Measurements from ENCODE around the gene GRN.

Gene GRN
- total RNA-seq = 14.7 to 24.1 reads per million in 2 donors

DNA sequence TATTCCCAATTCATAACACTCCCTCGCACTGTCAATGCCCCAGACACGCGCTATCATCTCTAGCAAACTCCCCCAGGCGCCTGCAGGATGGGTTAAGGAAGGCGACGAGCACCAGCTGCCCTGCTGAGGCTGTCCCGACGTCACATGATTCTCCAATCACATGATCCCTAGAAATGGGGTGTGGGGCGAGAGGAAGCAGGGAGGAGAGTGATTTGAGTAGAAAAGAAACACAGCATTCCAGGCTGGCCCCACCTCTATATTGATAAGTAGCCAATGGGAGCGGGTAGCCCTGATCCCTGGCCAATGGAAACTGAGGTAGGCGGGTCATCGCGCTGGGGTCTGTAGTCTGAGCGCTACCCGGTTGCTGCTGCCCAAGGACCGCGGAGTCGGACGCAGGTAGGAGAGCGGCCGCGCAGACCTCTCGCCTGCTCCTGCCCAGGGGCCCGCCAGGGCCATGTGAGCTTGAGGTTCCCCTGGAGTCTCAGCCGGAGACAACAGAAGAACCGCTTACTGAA lies at the start of gene GRN:
Gene GRN (plus strand): TSS at position 364 of the 515 bp plus-strand sequence. CDS start 3,863 bp downstream, outside the sequence.
- peak; percentile 31 for DNase-seq

DNA sequence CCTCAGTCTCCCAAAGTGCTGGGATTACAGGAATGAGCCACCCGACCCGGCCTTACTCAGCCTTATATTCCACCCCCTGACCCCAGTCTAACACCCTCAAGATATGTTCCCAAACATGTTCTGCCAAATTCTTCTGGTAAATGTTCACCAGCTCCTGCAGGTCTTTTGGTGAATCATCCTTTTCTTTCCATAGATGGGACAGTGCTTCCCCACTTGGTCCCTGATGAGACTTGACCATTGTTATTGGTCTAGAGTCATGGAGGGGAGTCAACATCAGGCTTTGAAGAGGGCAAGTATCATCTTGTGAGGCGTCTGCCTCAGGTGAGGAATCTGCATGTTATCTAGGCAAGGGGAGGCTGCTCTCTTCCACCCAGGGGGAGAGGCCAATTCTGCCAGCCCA lies 47.1 kb upstream of the GRN start:
- DNase-seq = no peak

DNA sequence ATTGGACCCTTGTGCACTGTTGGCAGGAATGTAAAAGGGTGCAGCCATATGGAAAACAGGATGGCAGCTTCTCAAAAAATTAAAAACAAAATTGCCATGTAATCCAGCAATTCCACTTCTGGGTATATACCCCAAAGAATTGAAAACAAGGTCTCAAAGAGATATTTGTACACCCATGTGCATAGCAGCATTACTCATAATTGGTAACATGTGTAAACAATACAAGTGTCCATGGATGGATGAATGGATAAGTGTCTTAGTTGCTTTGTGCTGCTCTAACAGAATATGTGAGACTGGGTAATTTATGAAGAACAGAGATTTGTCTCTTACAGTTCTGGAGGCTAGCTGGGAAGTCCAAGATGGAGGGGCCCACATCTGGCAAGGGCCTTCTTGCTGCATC lies 40.5 kb upstream of the GRN start:
- no peak for DNase-seq

DNA sequence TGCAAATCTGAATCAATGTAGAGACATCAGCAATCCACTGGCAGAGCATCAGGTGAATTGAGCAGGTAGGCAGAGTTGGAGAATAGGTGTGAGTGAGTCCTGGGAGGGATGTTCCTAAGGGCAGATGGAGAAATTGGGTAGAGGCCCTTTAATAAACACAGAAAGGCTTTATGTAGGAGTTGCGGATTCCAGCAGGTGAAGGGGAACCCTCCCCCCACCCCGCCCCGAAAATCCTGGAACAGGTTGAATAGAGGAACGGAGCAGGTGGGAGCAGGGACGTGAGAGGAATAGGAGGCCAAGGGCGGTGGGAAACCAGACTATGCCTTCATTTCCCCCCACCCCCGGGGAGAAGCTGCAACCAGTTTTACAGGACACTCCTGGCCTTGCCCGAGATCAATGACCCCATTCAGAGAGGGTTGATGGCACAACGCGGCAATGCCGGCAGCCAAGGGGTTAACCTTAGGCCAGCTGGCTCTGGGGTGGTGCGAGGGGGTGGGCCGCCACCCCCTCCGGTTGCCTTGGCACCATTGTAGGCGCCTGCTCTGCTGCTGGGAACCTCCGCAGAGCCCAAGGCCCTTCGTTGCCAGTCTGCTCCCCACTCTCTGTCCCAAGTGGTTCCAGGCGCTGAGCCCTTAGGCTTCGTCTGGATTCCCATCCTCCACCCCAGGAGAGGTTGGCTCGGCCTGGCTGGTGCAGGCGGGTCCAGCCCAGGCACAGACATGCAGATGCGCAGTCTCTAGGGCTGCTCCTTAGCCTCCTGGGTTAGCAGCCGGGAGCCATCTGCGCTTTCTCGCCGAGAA lies 37.5 kb upstream of the GRN start:
- no peak for DNase-seq

DNA sequence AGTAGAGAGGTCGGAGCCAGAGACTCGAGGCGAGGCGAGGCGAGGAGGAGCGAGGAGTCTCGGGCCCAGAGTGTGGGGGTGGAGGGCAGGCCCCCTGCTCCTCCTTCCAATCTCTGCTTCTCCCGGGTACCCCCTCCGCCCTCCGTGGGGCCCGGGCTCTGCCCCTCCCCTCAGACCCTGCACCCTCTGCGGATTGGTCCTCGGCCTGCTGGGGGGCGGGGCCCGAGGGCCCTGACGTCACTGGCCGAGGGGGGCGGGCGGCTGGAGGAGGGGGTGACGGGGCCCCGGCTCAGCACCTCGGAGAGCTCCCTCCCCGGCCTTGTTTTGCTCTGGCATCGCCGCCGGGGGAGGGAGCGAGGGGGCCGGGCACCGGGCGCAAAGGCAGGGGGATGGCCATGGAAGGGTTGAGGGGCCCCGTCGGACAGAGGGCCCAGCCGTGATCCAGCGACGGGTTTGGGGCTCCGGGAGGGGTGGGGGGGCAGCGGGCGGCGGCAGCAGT lies 36.7 kb upstream of the GRN start, which contains the start of gene RUNDC3A:
Gene RUNDC3A (plus strand): TSS at position 282 of the 499 bp plus-strand sequence. CDS start 232 bp downstream, outside the sequence.
- DNase-seq = peak; percentile 77

DNA sequence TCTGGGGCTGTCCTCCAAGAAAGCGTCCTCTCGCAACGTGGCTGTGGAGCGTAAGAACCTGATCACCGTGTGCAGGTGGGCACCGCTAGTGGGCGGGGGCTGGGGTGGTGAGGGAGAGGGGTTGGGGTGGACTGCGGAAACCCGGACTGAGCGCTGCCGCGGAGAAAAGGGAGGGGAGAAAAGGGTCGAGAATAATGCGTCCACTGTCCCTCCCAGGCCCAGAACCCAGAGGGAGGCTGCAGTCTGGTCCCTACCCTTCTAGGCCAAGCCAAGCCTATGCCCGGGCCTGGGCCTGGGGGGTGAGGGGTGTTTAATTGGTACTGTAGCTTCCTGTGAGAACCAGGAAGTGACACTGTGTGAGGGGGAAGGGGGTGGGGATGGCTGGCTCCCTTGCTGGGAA lies 36.2 kb upstream of the GRN start:
- no peak for DNase-seq

DNA sequence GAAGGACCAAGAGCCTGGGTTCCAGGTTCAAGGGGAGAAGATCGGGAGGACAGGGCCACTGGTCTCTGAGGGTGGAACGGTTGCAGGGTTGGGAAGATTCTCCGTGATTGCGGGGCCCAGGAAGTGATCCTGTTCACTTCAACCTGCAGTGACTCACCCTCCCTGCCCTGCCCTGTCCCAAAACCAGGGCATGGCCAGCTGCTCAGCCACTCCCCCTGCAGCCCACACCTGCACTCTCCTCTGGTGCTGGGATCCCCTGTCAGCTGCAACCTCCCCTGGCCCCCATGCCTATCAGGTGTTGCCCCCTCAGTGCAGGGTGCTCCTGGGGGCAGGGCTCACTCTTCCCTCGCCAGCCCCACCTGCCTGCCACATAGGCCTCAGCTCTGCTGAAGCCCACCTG lies 35.6 kb upstream of the GRN start:
- no peak for DNase-seq

DNA sequence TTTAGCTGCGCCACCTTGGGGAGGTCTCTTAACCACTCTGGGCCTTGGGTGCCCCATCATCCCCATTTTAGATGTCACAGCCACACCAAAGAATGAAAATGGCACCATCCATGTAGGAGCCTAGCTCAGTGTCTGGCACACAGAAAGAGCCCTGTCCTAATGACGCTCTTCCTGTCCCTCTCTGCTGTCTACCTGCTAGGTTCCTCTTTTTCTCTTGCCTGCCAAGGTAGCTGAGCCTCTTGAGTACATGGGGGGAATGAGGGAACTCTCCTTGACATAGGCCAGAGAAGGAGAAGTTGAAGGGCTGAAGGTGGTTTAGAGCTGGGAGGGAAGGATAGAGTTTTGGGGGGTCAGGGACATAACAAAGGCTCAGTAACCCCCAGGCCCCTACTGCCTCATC lies 34.9 kb upstream of the GRN start:
- DNase-seq = no peak

DNA sequence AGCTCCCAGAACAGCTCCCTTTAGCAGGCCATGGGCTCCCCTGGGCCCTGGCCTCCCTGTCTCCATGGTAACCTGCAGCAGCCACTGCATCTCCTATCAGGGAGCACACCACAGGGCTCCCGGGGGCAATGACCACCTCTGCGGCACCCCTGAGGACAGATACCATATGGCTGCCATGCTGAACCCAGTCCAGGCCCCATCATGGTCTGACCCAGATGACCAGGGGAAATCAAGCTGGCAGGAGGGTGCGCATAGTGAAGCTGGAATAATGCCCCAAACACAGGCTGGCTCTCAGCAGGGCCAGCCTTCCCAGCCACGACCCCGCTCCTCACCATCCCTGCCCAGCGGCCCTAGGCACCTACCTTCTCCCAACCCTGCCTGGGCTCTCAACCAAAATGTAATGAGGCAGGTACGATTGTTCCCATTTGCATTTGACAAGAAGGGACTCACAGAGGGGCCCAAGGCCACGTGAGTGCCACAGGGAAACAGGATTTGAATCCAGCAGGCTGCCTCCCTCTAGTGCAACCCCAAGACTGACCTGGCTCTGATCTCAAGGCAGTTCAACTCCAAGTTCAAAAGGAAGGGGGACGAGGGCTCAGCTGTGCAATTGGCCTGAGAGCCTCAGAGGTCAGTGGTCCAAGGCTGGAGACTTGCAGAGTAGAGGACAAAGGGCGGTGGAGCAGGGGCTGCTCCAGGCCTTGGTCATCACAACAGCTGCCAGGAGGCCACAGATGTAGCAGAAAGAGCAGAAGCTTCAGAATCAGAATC lies 34.3 kb upstream of the GRN start:
- DNase-seq = no peak

DNA sequence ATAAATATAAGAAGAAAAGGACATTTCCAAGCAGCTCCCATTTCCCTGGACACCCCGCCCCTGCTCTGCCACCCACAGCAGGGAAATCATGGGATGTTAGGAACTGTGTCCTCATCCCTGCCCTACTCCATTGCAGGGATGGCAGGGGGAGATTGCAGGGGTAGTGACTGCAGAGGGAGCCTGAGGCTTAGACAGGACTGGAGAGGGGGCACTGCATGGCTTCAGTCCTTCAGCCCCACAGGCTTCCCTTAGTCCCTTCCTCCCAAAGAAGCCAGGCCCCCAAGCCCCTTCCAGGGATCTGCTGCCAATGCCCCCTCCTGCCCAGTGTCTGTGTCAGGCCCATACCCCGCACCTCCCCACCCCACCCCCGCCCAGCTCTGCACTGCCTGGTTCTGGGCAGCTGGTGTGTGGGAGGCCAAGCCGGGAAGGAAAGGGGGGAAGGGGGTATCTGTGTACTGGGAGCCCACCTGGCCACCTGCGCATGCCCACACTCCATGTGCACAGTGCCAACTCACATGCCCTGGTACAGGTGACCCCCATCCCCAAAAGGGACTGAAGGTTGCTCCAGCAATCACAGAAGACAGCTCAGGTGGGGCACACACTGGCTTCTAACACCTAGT lies 33.4 kb upstream of the GRN start:
- no peak for DNase-seq

DNA sequence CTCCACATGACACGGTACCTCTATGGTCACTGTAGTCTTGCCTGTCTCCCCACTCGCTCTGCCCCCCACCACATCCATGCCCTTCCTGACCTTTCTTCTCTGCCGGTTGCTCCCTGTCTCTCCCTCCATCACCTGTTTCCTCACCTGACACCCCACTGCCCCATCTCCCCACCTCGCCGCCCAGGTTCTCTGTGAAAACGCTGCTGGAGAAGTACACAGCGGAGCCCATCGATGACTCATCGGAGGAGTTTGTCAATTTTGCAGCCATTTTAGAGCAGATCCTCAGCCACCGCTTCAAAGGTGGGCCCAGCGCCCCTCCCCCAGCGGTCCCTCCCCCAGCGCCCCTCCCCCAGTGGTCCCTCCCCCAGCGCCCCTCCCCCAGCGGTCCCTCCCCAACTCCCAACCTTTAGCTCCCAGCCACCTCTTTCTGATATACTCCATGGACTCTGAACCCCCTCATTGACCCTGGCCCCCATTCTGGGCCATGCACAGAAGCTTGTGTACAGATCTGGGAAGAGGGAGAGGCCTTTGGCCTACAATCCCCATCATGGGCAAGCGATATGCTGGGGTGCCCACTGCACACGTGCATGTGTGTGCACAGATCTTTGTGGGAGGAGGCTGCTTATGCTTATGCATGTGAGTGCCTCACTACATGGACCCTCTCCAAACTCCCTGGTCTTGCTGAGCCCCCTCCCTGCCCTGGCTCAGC lies 32.6 kb upstream of the GRN start:
- no peak for DNase-seq

DNA sequence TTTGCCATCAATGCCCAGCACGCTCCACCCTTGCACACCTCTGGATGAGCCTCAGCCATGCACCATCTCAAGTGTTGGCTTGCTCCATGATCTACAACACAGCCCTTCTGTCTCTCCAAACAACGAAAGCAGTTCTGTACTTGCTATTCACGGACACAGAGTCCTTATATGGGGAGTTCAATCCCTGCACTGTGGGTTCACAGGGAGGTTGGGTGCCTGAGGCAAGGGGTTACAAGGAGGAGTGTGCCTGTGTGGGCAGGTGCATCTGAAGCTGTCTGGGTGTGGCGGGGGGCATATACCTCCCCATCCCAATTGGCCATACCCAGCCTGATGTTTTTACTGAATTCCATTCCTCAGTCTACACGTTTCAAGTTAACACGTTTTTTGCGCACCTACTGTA lies 31.1 kb upstream of the GRN start:
- DNase-seq = no peak

DNA sequence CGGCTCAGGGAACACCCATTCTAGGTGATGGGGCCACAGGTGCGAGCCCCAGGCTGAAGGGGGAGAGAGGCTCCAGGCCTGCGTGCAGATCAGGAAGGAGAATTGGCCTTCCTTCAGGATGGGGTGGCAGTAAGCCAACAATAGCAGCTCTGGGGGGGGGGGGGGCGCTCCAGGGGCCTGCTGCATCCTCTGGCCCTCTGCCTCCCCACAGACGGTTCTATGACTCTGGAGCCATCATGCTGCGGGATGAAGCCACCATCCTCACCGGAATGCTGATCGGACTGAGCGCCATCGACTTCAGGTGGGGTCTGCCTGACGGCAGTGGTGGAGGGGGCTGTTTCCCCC lies 30.6 kb upstream of the GRN start:
- no peak for DNase-seq

DNA sequence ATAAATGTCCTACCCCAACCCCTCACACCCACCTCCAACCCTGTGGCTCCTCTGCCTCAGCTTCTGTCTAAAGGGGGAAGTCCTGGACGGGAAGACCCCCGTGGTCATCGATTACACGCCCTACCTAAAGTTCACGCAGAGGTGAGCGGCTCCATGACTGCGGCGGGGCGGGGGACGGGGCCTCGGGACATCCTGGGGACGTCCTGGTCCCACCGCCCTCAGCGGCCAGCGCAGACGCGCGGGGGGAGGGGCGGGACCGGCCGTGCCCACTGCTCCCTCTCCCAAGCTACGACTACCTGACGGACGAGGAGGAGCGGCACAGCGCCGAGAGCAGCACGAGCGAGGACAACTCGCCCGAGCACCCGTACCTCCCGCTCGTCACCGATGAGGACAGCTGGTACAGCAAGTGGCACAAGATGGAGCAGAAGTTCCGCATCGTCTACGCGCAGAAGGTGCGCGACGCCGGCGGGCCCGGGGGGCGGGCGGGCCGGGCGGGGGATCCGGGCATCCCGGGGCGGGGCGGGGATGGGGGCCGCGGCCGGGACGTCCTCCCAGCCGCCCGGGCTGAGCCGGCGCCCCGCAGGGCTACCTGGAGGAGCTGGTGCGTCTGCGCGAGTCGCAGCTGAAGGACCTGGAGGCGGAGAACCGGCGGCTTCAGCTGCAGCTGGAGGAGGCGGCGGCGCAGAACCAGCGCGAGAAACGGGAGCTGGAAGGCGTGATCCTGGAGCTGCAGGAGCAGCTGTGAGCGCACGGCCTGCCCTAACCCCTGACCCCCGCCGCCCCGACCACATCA lies 30.0 kb upstream of the GRN start:
- DNase-seq = no peak

DNA sequence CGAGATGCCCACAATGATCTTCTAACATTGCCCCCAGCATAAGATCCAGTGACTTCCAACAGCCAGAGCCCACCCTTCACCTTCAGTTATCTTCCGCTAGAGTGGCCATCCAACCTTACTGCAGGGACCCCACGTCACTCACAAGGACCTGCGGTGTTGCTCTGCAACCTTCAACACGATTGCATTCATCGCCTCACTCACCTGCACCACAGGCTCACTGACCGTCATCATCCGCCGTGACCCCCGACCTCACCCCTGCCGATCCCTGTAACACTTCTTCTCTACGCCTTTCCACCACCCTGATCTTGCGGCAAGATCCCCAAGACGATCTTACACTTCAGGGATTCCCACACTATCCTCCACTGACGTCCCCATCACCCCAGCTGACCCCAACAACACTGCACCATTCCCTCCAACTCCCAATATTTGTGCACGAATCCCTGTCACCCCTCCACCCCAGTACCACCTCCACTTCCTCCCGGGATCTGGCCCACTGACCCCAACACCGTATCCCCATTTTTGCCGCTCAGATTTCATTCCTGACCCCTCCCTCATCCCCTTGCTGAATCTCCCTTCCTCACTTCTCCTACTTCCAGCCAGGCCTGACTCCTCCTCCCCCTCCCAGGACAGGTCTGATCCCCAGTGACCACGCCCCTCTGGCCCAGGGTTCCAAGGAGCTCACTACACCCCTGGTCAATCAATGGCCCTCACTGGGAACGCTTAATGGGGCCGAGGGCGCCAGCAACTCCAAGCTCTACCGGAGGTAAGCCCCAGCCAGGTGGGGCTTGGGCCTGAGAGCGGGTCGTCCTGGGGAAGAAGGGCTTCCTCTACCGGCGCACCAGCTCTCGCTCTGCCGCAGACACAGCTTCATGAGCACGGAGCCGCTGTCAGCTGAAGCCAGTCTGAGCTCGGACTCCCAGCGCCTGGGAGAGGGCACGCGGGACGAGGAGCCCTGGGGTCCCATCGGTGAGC lies 29.1 kb upstream of the GRN start:
- DNase-seq = no peak

DNA sequence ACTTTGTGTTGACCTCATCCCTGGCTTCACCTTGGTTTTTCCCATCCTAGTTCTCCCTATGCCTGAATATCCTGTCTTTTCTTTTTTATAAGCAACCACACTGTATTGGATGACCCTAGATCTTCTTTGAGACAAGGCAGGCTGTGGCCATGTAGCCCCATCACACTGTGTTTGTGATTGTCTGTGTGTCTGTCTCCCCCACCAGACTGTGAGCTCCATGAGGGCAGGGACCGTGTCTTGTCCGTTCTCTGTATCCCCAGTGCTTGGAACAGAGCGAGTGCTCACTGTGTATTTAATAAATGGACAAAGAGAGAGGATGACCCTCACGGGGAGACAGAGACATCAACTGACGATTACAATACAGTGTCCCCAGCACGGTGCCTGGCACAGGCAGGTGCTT lies 27.6 kb upstream of the GRN start:
- DNase-seq = no peak

DNA sequence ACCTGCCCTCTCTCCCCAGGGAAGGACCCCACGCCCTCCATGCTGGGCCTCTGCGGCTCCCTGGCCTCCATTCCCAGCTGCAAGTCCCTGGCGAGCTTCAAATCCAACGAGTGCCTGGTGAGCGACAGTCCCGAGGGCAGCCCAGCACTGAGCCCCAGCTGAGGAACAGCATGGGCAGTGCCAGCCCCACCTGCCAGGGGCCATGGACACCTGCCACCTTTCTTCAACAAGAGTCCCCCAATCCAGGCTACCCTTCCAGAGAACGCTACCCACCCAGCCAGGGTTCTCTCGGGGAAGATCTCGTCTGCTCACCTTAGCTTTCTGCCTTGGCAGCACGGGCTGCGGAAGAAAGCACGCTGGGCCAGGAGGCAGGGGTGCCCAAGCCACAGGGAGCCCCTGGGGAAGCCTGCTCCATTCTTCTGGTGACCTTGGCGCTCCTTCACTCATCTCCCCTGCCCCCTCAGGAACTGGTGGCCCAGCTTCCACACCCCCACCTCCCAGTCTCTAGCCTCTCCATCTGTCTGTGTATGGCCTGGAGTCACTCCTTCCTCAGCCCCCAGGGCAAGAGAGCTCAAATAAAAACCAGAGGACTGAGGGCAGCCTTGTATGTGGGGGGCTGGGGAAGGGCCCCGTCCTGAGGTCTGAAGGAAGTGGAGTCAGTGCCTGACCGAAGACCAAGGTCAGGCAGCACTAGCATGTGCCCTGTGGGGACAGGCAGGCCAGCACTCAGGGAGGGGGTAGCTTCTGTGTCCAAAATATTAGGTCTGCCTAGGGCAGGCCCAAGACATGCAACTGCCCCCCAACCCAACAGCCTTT lies 26.8 kb upstream of the GRN start:
- no peak for DNase-seq

DNA sequence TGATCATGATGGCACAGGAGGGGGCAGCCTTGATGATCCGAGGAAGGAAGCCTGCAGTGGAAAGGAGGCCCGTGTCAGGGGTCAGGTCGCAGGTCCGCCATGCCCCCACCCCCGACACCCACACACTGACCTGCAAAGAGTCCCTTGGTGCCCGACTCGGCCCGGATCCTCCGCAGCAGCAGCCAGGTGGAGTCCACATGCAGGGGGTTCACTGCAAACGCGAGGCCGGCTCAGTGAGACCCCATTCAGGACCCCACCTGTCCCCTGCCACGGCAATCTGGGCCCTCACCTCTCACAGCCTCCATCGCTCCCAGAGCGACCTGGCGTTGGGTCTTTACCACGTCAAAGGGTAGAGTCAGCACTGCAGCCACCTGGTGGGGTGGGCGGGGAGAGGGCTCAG lies 25.0 kb upstream of the GRN start:
- DNase-seq = no peak

DNA sequence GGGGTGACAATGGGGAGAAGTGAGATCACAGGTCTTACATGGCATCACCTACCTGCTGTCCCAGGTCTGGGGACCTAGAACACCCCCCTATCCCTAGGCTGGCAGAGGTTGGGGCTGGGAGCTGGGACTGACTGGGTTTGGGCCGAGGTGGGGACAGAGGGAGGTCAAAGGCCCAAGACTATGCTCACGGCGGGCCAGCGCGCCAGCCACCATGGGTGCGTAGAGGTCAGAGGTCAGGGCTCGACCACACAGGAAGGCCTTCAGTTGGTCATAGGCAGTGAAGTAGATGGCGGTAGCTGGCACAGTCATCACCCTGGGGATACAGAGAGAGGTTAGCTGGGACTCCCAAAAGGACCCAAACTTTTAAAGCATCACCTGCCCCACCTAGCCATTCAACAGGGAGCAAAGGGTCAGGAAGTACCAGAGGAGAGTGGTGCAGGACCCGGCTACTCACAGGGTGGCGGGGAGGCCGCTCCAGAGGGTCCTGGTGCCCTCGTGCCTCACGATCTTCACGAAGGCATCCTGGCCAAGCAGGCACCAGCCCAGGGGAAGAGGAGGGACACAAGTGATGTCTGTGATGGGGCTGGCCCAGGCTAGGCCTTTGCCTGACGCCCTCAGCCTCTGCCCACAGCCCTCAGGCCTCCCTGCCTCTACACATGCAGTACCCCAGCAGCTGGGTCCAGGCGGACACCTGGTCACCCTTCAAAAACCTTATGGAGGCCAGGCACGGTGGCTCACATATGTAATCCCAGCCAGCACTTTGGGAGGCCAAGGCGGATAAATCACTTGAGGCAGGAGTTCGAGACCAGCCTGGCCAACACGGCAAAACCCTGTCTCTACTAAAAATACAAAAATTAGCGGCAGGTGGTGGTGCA lies 23.6 kb upstream of the GRN start:
- no peak for DNase-seq
